ENCODE measurements around the gene CRLF2.

The CRLF2 gene

DNA sequence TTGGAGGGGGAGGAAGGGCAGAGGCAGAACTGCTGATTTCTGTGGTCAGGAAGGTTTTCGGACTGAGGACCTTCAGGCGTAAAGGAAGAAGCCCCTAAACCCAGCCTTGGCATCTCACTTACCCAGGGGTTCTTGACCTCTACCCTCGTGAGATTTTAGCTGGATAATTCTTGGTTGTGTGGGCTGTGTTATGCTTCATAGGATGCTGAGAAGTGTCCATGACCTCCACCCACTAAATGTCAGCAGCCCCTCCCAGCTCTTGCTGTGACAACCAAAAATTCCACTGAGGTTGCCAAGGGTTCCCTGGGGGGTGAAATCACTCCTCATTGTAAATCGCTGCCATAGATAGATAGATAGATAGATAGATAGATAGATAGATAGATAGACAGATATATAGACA, 5.8 kb upstream of the CRLF2 start:
- TF ChIP-seq EZH2 (optimal IDR thresholded peaks at IDR 0.05; ENCODE audit: low read depth, low read length) (no peak), EZH2phosphoT487 (IDR thresholded peaks at IDR 0.05; ENCODE audit: low read length) (no peak)
- TF ChIP-seq, protein P1, sequence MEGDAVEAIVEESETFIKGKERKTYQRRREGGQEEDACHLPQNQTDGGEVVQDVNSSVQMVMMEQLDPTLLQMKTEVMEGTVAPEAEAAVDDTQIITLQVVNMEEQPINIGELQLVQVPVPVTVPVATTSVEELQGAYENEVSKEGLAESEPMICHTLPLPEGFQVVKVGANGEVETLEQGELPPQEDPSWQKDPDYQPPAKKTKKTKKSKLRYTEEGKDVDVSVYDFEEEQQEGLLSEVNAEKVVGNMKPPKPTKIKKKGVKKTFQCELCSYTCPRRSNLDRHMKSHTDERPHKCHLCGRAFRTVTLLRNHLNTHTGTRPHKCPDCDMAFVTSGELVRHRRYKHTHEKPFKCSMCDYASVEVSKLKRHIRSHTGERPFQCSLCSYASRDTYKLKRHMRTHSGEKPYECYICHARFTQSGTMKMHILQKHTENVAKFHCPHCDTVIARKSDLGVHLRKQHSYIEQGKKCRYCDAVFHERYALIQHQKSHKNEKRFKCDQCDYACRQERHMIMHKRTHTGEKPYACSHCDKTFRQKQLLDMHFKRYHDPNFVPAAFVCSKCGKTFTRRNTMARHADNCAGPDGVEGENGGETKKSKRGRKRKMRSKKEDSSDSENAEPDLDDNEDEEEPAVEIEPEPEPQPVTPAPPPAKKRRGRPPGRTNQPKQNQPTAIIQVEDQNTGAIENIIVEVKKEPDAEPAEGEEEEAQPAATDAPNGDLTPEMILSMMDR (IDR thresholded peaks at IDR 0.05; ENCODE audit: low read length), result no peak
- Histone ChIP-seq H3K4me2 (ENCODE audit: low read depth, low read length) (no peak overlapping the region), H2AFZ (ENCODE audit: low read length) (no peak overlapping the region), H3K9me3 (replicated peaks; ENCODE audit: insufficient read depth, low read length) (no peaks in the 10 kb centered on the region), H3F3A (ENCODE audit: insufficient read depth, low read length) (peaks cover 10% of the 10 kb centered on the region), H4K20me1 (ENCODE audit: insufficient read depth, low read length) (no peaks in the 10 kb centered on the region), H3K4me1 (ENCODE audit: low read length) (peaks cover 9% of the 10 kb centered on the region), H3K4me3 (ENCODE audit: low read length) (no peak overlapping the region), H3K27ac (ENCODE audit: low read length) (no peak overlapping the region), H3K27me3 (replicated peaks; ENCODE audit: insufficient read depth, low read length) (no peaks in the 10 kb centered on the region), H3K36me3 (replicated peaks; ENCODE audit: insufficient read depth, low read length) (no peaks in the 10 kb centered on the region), H3K9me2 (replicated peaks; ENCODE audit: insufficient read depth, low read length) (no peaks in the 10 kb centered on the region), H3K79me2 (ENCODE audit: low read length) (no peaks in the 10 kb centered on the region), H3K9ac (ENCODE audit: low read length) (no peak overlapping the region)
- no peak for DNase-seq

DNA sequence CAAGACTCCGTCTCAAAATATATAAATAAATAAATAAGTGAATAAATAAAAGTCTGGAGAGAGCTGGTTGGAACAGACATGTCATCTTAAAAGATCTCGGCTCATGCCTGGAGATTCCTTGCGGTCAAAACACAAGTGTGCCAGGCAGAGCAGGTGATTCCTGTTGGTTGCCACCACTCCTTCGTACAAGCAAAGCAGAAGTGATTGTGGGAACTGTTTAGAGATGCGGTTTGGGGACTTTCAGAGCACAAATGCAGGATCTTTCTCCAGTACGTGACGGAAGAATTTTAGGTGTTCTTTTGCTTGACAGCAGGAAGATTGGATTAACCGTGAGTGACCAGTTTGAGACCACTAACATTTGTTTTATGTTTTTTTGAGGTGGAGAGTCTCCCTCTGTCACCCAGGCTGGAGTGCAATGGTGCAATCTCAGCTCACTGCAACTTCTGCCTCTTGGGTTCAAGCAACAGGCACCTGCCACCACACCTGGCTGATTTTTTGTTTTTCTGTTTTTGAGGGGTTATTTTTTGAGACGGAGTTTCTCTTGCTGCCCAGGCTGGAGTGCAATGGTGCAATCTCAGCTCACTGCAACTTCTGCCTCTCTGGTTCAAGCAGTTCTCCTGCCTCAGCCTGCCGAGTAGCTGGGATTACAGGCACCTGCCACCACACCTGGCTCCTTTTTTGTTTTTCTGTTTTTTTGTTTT, 2.8 kb upstream of the CRLF2 start:
- H3K9me2 ChIP-seq (replicated peaks; ENCODE audit: insufficient read depth, low read length), result no peaks in the 10 kb centered on the region
- no peaks in the 10 kb centered on the region for H3K27me3 ChIP-seq (replicated peaks; ENCODE audit: insufficient read depth, low read length)
- peak overlapping the region; percentile 57 for H3K4me2 ChIP-seq (ENCODE audit: low read depth, low read length)
- H3K4me3 ChIP-seq (ENCODE audit: low read length), result no peak overlapping the region; the same call in 1 of the 2 replicates
- H3K9ac ChIP-seq (ENCODE audit: low read length), result peak overlapping the region; percentile 57; the same call in 1 of the 2 replicates
- peaks cover 15% of the 10 kb centered on the region for H3F3A ChIP-seq (ENCODE audit: insufficient read depth, low read length)
- peaks cover 9% of the 10 kb centered on the region for H3K4me1 ChIP-seq (ENCODE audit: low read length)
- TF ChIP-seq EZH2phosphoT487 (IDR thresholded peaks at IDR 0.05; ENCODE audit: low read length) (no peak), EZH2 (optimal IDR thresholded peaks at IDR 0.05; ENCODE audit: low read depth, low read length) (no peak)
- TF ChIP-seq, protein P1 (IDR thresholded peaks at IDR 0.05; ENCODE audit: low read length), result no peak
- no peaks in the 10 kb centered on the region for H3K36me3 ChIP-seq (replicated peaks; ENCODE audit: insufficient read depth, low read length)
- H2AFZ ChIP-seq (ENCODE audit: low read length), result no peak overlapping the region
- no peaks in the 10 kb centered on the region for H3K9me3 ChIP-seq (replicated peaks; ENCODE audit: insufficient read depth, low read length)
- DNase-seq, result peak; percentile 79
- peak overlapping the region; percentile 97 for H3K27ac ChIP-seq (ENCODE audit: low read length)
- H4K20me1 ChIP-seq (ENCODE audit: insufficient read depth, low read length), result no peaks in the 10 kb centered on the region
- H3K79me2 ChIP-seq (ENCODE audit: low read length), result peaks cover 6% of the 10 kb centered on the region; the same call in 1 of the 2 replicates

DNA sequence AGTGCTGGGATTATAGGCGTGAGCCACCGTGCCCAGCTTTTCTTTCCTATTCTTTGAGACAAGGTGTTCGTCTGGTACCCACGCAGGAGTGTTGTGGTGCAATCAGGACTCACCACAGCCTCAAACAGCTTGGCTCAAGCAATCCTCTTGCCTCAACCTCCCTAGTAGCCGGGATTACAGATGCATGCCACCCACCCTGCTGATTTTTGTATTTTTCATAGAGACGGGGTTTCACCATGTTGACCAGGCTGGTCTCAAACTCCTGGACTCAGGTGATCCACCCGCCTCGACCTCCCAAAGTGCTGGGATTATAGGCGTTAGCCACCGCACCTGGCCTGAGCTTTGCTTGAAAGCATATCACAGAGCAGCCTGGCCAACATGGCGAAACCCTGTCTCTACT, 1.5 kb upstream of the CRLF2 start:
- H3K4me2 ChIP-seq (ENCODE audit: low read depth, low read length), result no peak overlapping the region
- peak overlapping the region; percentile 97; the same call in 1 of the 2 replicates for H3K27ac ChIP-seq (ENCODE audit: low read length)
- H3K4me3 ChIP-seq (ENCODE audit: low read length), result no peak overlapping the region
- no peaks in the 10 kb centered on the region for H3K9me2 ChIP-seq (replicated peaks; ENCODE audit: insufficient read depth, low read length)
- H3F3A ChIP-seq (ENCODE audit: insufficient read depth, low read length), result peaks cover 15% of the 10 kb centered on the region
- TF ChIP-seq, protein P1 (IDR thresholded peaks at IDR 0.05; ENCODE audit: low read length), result no peak
- TF ChIP-seq EZH2 (optimal IDR thresholded peaks at IDR 0.05; ENCODE audit: low read depth, low read length) (no peak), EZH2phosphoT487 (IDR thresholded peaks at IDR 0.05; ENCODE audit: low read length) (no peak)
- H4K20me1 ChIP-seq (ENCODE audit: insufficient read depth, low read length), result no peaks in the 10 kb centered on the region
- H2AFZ ChIP-seq (ENCODE audit: low read length), result no peak overlapping the region
- H3K4me1 ChIP-seq (ENCODE audit: low read length), result peaks cover 9% of the 10 kb centered on the region
- no peaks in the 10 kb centered on the region for H3K36me3 ChIP-seq (replicated peaks; ENCODE audit: insufficient read depth, low read length)
- no peak for DNase-seq
- no peaks in the 10 kb centered on the region for H3K27me3 ChIP-seq (replicated peaks; ENCODE audit: insufficient read depth, low read length)
- no peaks in the 10 kb centered on the region for H3K9me3 ChIP-seq (replicated peaks; ENCODE audit: insufficient read depth, low read length)
- no peak overlapping the region for H3K9ac ChIP-seq (ENCODE audit: low read length)
- peaks cover 7% of the 10 kb centered on the region; the same call in 1 of the 2 replicates for H3K79me2 ChIP-seq (ENCODE audit: low read length)

Data from MM.1S (cell line).